Muscle of arm (tissue), 12 donors: ENCODE measurements around the gene PADI2. TPM values are rescaled to one million over a fixed set of nuclear protein-coding genes. Genes with fewer than 3 reads are reported as not detected.

Experiments
- DNase-seq: peaks from one replicate; pipeline ENCODE4 v3.0.0-alpha.2; 2013
- polyA plus RNA-seq, 12 donors: library from polyadenylated mRNA; unstranded; fragments of 120-200 nt; gene quantifications; one replicate each; pipeline ENCODE4 v1.2.1, GENCODE V29; 2013; ENCODE audit not compliant: insufficient read length in 12 of 12

Gene PADI2
- polyA plus RNA-seq, 12 donors: 28.1 to 807 (median 91.2) TPM

GRCh38 chr1:17059391-17060305 lies 59.6 kb downstream of the PADI2 start:
- peak; percentile 64 for DNase-seq

DNA sequence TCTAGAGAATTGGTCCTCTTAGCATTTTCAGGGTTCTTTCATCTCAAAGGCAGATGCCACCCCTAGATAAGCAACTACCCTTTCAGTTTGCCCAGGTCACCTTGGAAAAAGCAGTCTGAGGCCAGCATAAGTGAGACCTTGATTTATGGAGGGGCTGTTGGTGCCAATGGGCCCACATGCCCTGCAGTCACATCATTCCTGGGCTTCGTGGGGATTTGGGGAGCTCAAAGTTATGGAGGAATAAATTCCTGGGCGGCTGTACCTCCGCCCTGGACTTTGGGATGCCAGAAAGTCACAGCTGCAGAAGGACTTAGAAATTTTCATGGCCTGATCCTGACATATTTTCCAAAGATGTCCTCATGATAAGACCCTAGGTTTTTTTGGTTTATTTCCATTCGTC lies 62.7 kb downstream of the PADI2 start:
- no peak for DNase-seq

DNA sequence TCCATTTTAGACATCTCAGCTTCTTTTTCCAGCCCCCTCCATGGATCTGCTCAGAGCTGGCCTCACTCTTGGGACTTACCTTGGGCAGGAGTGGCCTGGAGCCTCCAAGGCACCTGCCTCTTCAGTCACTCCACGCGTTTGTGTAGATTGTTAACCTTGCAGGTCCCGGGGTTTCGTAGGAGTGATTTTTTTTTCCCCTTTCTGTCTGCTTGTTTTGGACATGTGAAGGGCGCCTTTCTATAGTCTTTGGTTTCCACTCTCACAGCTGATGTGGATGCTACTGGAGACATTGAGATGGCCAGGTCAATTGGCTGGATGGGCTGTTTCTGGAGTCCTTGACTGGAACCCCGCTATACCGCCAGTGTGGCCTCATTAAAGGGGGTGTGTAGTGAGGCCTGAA lies 63.5 kb downstream of the PADI2 start:
- no peak for DNase-seq

GRCh38 chr1:17053685-17054410 lies 65.4 kb downstream of the PADI2 start, which contains the start of gene SDHB:
Gene SDHB (minus strand): TSS chr1:17054032. CDS start chr1:17054019, 13 bp downstream.
- peak; percentile 99 for DNase-seq

GRCh38 chr1:17053086-17053684 lies 66.1 kb downstream of the PADI2 start:
- DNase-seq: no peak

DNA sequence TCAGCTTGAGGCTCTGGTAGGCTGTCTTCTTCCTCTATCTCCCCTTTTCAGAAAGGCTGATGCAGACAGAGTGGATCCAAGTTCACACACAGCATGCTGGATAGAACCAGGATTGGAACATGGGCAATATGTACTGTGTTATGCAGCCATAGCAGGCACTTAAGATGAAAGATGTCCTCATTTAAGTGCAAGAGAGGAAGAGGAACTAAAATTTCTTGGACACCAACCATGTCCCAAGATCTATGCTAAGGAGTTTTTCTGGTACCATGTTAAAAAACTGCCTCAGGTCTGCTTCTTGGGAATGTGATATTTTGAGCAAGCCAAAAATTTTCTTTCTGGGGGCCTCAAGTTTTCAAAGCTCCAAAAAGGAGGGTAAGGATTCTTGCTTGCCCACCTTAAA lies 66.6 kb downstream of the PADI2 start:
- no peak for DNase-seq

GRCh38 chr1:17052038-17052437 lies 67.2 kb downstream of the PADI2 start:
- DNase-seq: no peak

DNA sequence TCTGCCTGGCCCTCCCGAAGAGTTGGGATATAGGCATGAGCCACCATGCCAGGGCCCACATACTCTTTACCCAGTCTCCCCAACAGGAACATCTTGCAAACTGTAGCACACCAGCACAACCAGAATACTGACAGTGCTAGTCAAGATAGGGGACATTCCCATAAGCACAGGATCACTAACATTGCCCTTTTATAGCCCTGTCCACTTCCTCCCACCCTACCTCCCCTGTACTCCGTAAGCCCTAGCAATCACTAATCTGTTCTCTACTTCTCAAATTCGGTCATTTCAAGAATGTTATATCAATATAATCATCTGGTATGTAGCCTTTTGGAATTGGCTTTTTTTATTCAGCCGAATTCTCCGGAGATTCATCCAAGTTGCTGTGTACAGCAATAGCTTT lies 71.3 kb downstream of the PADI2 start:
- DNase-seq: no peak

- no peak for DNase-seq
Measured at GRCh38 chr1:17046334-17046657, 73.0 kb downstream of the PADI2 start.

- DNase-seq: no peak
Measured at GRCh38 chr1:17045634-17046333, 73.5 kb downstream of the PADI2 start.

DNA sequence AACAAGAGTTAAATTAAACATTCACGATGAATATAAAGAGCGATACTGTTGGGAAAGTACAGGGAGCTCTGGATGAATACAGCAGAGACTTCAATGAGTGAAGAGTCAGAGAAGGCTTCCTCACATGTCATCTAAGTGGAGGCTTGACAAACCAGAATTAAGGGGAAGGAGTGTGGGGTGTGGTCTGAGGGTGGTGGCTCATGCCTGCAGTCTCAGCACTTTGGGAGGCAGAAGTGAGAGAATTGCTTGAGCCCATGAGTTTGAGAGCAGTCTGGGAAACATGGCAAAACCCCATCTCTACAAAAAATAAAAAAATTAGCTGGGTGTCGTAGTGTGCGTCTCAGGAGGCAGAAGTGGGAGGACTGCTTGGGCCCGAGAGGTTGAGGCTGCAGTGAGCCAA lies 74.1 kb downstream of the PADI2 start:
- no peak for DNase-seq

DNA sequence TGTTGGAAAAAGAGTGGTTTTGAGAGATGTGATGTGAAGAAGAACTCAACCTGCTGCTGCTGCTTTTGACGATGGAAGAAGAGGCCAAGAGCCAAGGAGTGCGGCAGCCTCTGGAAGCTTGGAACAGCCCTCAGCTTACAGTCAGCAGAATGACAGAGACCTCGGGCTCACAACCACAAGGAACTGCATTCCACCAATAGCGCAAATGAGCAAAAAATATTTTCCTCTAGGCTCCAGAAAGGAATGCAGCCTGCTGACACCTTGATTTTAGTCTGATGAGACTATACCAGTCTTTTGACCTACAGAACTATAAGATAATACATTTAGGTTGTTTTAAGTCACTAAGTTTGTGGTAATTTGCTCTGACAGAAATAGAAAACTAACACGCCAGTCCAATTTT lies 75.6 kb downstream of the PADI2 start:
- DNase-seq: no peak

DNA sequence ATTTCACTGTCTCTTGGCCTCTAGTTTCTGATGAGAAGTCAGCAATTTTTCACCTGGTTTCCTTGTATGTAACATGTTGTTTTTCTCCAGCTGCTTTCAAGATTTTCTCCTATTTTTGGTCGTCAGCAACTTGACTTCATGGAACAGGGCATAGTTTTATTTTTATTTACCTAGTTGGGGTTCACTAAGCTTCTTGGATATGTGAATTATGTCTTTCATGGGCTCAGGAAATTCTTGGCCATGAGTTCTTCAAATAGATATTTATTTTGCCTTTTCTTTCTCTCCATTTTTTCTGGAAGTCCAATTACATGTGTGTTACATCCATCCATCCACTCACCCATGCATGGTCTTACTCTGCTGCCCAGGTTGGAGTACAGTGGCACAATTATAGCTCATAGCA lies 79.1 kb downstream of the PADI2 start:
- no peak for DNase-seq

DNA sequence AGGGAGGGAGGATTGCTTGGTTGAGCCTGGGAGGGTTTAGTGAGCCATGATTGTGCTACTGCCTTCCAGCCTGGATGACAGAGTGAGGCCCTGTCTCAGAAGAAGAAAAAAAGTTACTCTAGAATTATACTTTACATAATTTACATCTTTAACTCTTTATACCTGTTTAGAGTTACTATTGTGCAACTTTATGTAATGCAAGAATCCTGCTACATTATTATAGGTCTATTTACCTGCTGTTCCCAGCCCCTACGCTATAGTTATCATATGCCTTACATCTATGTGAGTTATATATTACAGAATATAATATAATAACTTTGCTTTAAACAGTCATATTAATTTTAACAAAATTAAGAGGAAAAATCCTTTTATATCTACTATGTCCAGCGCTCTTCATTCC lies 79.7 kb downstream of the PADI2 start:
- no peak for DNase-seq

GRCh38 chr1:17033481-17033880 lies 85.8 kb downstream of the PADI2 start:
- no peak for DNase-seq

GRCh38 chr1:17032741-17033140 lies 86.5 kb downstream of the PADI2 start:
- no peak for DNase-seq

- no peak for DNase-seq
Measured at GRCh38 chr1:17031436-17031835, 87.8 kb downstream of the PADI2 start.

DNA sequence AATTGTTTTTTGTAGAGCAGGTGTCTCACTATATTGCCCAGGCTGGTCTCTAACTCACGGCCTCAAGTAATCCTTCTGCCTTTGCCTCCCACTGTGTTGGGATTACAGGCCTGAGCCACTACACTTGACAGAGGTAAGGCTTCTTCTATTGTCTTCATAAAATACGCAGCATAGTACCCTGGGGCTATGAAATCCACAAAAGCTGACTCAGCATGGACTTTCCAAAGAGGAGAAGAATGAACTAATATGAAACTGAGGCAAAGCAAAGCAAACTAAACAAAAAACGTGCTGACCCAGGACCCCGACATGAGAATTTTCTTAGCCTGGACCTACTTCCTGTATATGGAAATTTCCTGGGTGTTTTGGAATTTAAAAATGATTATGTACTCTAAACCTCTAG lies 89.0 kb downstream of the PADI2 start:
- no peak for DNase-seq

DNA sequence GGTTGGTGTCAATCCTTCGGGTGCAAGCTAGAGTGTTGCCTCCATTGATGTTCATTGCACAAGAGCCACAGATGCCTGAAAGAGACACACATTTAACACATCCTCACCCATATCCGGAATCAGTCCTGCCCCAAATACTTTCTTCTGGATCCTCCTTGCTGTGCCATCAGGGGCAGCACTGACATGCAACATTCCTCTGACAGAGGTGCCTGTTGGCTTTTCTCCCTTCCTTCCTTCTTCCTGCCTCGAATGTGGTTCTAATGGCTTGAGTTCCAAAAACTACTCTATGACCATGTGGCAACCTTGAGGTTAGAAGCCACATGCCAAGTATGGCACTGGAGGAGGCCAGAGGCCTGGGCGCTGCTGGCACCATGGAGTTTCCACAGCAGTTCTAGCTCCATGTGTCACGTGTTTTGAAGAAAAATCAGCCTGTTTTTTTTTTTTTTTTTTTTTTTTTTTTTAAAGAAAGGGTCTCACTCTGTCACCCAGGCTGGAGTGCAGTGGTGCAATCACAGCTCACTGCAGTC lies 90.5 kb downstream of the PADI2 start:
- DNase-seq: no peak

GRCh38 chr1:17027900-17028299 lies 91.4 kb downstream of the PADI2 start:
- DNase-seq: no peak

- no peak for DNase-seq
Measured at GRCh38 chr1:17027403-17027802, 91.8 kb downstream of the PADI2 start.

- DNase-seq: no peak
Measured at GRCh38 chr1:17024721-17025120, 94.5 kb downstream of the PADI2 start.
